Nephron progenitor cell (in vitro differentiated cells): ENCODE results near the gene TMUB1.

Experiments used
- DNase-seq: peaks from one replicate; pipeline ENCODE4 v3.0.0; 2021
- H3K27ac Mint-ChIP-seq: 2 replicates; pipeline ENCODE4 v1.8.0; 2021; ENCODE audit warnings: mild to moderate bottlenecking, moderate library complexity, mixed read lengths
- H3K27me3 Mint-ChIP-seq: 2 replicates; pipeline ENCODE4 v1.8.0; 2021; ENCODE audit warnings: mild to moderate bottlenecking, low read depth, mixed read lengths; ENCODE audit not compliant: poor library complexity
- H3K36me3 Mint-ChIP-seq: 2 replicates; pipeline ENCODE4 v1.8.0; 2021; ENCODE audit warnings: low read depth, mixed read lengths
- H3K4me1 Mint-ChIP-seq: 2 replicates; pipeline ENCODE4 v1.8.0; 2021; ENCODE audit warnings: mixed read lengths
- H3K4me3 Mint-ChIP-seq: 2 replicates; pipeline ENCODE4 v1.8.0; 2021; ENCODE audit warnings: mild to moderate bottlenecking, moderate library complexity, mixed read lengths
- H3K9me3 Mint-ChIP-seq: 2 replicates; pipeline ENCODE4 v1.8.0; 2021; ENCODE audit warnings: mild to moderate bottlenecking, moderate library complexity, mixed read lengths
- TF ChIP-seq, protein P1 (sequence below): fragments of 200-600 bp; sonication (generic); IDR thresholded peaks from 2 replicates; pipeline ENCODE4 v1.5.0; 2021; ENCODE audit warnings: antibody characterized with exemption

TMUB1 gene

DNA sequence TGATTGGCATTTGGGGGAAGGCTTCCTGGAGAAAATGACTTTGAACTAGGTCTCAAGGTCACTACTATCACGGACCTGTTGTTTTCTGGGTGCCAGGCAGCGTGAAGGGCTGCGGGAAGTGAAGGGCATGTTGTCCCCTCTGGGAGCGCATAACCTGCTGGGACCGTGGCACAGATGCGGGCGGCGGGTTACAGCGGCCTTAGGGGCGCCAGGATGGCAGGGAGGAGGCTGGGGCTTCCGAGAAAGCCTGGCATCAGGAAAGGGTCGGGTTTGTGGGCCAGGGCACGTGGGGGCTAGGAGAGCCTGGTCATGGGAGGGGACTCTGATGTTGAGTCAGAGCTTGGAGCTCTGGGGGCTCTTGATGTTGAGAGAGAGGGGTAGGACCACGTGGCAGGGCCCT, 17.8 kb downstream of the TMUB1 start:
- TF ChIP-seq, protein P1, sequence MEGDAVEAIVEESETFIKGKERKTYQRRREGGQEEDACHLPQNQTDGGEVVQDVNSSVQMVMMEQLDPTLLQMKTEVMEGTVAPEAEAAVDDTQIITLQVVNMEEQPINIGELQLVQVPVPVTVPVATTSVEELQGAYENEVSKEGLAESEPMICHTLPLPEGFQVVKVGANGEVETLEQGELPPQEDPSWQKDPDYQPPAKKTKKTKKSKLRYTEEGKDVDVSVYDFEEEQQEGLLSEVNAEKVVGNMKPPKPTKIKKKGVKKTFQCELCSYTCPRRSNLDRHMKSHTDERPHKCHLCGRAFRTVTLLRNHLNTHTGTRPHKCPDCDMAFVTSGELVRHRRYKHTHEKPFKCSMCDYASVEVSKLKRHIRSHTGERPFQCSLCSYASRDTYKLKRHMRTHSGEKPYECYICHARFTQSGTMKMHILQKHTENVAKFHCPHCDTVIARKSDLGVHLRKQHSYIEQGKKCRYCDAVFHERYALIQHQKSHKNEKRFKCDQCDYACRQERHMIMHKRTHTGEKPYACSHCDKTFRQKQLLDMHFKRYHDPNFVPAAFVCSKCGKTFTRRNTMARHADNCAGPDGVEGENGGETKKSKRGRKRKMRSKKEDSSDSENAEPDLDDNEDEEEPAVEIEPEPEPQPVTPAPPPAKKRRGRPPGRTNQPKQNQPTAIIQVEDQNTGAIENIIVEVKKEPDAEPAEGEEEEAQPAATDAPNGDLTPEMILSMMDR: no peak
- Mint-ChIP-seq H3K4me1 (peaks cover 23% of the 10 kb centered on the region), H3K4me3 (no peak overlapping the region), H3K9me3 (no peaks in the 10 kb centered on the region), H3K27me3 (peaks cover 12% of the 10 kb centered on the region), H3K36me3 (peaks cover 21% of the 10 kb centered on the region), H3K27ac (no peak overlapping the region)
- DNase-seq: no peak

DNA sequence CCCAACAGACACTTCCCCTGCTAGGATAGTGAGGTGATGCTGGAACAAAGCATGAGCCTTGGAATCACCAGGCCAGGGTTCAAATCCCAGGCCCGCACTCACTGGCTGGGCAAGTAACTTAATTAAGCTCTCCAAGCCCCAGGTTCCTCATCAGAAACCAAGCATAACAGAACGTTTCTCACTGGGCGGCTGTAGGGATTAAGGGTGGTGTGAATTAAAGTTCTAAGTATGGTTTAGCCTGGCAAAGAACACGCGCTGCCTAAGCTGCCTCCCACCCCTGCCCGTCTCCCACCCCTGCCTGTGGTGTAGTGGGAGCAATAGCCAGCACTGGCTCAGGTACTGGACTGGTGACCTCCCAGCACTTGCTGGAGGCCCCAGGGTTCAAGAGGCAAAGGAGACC, 18.3 kb downstream of the TMUB1 start:
- H3K27me3 Mint-ChIP-seq: peaks cover 12% of the 10 kb centered on the region
- no peak overlapping the region for H3K27ac Mint-ChIP-seq
- H3K4me1 Mint-ChIP-seq: peaks cover 28% of the 10 kb centered on the region
- DNase-seq: no peak
- peaks cover 21% of the 10 kb centered on the region for H3K36me3 Mint-ChIP-seq
- H3K9me3 Mint-ChIP-seq: no peaks in the 10 kb centered on the region
- H3K4me3 Mint-ChIP-seq: no peak overlapping the region
- TF ChIP-seq, protein P1: no peak

DNA sequence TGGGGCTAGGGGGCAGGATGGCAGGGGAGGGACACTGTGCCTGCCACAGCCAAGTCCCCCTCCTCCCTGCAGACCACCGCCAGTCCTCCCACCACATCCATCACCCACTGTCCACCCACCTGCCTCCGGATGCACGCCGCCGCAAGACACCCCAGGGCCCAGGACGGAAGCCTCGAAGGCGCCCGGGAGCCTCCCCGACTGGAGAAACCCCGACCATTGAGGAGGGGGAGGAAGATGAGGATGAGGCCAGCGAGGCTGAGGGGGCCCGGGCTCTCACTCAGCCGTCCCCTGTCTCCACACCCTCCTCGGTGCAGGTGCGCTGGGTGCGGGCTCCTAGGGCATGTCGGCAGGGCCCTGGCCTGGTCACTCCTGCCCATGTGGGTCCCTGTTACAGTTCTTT, 18.8 kb downstream of the TMUB1 start:
- DNase-seq: no peak
- Mint-ChIP-seq H3K36me3 (peaks cover 20% of the 10 kb centered on the region), H3K27me3 (peaks cover 12% of the 10 kb centered on the region), H3K9me3 (no peaks in the 10 kb centered on the region), H3K27ac (no peak overlapping the region), H3K4me3 (no peak overlapping the region), H3K4me1 (peaks cover 28% of the 10 kb centered on the region)
- TF ChIP-seq, protein P1: no peak

DNA sequence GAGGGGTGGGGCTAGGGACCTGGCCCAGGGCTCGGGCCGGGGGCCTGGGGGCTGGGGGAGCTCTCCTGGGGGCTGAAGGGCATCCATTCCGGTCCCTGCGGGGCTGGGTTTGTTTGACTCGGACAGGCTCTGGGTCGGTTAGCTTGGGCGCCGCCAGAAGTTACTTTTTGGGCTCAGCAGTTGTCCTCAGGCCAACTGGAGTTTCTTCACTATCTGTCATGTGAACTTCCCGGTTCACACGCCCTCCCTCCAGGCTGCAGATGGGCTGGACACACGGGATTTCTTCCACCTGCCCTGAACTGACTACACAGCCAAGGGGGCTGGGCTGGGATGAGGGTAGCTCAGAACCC, 20.1 kb downstream of the TMUB1 start:
- Mint-ChIP-seq H3K36me3 (peaks cover 14% of the 10 kb centered on the region), H3K4me3 (peak overlapping the region; percentile 48), H3K4me1 (peaks cover 38% of the 10 kb centered on the region), H3K9me3 (no peaks in the 10 kb centered on the region), H3K27ac (no peak overlapping the region), H3K27me3 (peaks cover 12% of the 10 kb centered on the region)
- no peak for DNase-seq
- TF ChIP-seq, protein P1: no peak

DNA sequence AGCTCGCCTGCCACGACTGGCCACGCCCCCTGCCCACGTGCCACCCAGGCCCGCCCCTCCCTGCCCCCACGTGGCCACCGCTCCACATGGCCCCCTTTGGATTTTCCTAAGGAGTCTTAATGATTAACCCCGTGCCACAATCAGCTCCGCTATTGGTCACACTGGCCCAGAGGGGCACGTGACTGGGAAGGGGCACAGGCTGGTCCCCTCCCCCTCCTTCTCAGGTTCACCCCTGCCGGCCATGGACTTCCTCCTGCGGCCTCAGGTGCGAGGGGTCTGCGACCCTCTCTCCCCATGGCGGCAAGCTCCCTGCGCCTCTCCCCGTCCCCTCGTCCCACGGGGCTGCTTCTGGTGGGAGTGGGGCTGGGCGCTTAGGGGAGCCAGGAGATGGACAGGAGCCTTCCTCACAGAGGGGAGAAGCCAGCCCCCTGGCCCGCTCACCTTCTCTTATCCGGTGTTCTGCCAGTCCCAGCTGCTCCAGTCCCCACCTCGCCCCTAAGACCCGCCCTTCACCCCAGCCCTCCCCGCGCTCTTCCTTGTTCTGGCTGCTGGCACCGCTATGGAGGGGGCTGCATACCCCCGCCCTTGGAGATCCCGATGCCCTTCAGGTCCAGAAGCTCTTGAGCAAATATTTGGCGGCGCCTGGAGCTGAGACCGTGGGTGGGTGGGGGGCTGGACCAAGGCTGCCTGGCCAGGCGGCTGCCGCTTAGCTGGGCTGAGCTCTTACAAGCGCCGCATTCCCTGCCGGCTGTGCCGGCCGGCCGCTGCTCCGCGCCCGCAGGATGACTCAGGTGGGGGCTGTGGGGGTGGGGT, 20.7 kb downstream of the TMUB1 start:
- Mint-ChIP-seq H3K4me3 (peak overlapping the region; percentile 62), H3K4me1 (peaks cover 38% of the 10 kb centered on the region), H3K36me3 (peaks cover 8% of the 10 kb centered on the region), H3K27me3 (peaks cover 13% of the 10 kb centered on the region), H3K9me3 (no peaks in the 10 kb centered on the region), H3K27ac (no peak overlapping the region)
- DNase-seq: peak; percentile 90
- TF ChIP-seq, protein P1: no peak

DNA sequence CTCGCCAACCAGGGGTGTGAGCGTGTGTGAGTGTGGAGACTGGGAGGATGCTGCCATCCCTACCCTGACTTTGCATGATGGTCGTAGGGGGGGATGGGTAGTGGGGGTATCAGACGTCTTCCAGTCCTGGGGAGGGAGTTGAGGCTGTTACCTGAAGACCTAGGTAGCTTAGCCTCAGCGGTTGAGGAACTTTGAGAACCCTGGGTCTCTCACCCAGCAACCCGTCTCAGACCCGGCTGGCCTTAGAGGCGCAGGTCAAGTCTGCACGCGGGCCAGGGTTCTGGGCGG, 21.2 kb downstream of the TMUB1 start:
- Mint-ChIP-seq H3K36me3 (peaks cover 4% of the 10 kb centered on the region), H3K27me3 (peaks cover 18% of the 10 kb centered on the region), H3K9me3 (no peaks in the 10 kb centered on the region), H3K4me3 (peak overlapping the region; percentile 92), H3K4me1 (peaks cover 44% of the 10 kb centered on the region), H3K27ac (no peak overlapping the region)
- no peak for DNase-seq
- TF ChIP-seq, protein P1: no peak
